Nephron (organoid): ENCODE measurements around the gene DRAM1.
"Not testable (repeated sequence)": the region's sequence is repeated elsewhere in the genome, so short reads cannot be mapped to it uniquely, and the experiment has no call there.

Experiments used
- H3K27ac Mint-ChIP-seq, 3 experiments: 2 replicates each; pipeline ENCODE4 v1.8.0; 2020; ENCODE audit warnings: mixed read lengths in 3 of 3, mild to moderate bottlenecking in 2 of 3, moderate library complexity in 1 of 3
- H3K27me3 Mint-ChIP-seq: 2 replicates; pipeline ENCODE4 v1.8.0; 2021; ENCODE audit warnings: low read depth, mild to moderate bottlenecking, moderate library complexity, mixed read lengths
- H3K36me3 Mint-ChIP-seq: 2 replicates; pipeline ENCODE4 v1.8.0; 2020; ENCODE audit warnings: low read depth, mixed read lengths
- H3K4me1 Mint-ChIP-seq: 2 replicates; pipeline ENCODE4 v1.8.0; 2020; ENCODE audit warnings: mixed read lengths
- H3K4me3 Mint-ChIP-seq, 3 experiments: 2 replicates each; pipeline ENCODE4 v1.8.0; 2020; ENCODE audit warnings: mild to moderate bottlenecking in 3 of 3, mixed read lengths in 3 of 3, moderate library complexity in 2 of 3
- H3K9me3 Mint-ChIP-seq: 2 replicates; pipeline ENCODE4 v1.8.0; 2020; ENCODE audit warnings: mixed read lengths
- CTCF ChIP-seq, 3 experiments: fragments of 200-600 bp; sonication (generic); IDR thresholded peaks; one replicate each; pipeline ENCODE4 v1.5.0; 2021; ENCODE audit warnings: antibody characterized with exemption in 3 of 3; ENCODE audit not compliant: unreplicated experiment in 3 of 3

DRAM1 gene

GRCh38 chr12:101847325-101847724 is 30.1 kb upstream of the DRAM1 start:
- Mint-ChIP-seq H3K27ac (no peak overlapping the region), H3K27me3 (no peaks in the 10 kb centered on the region), H3K4me1 (no peaks in the 10 kb centered on the region), H3K36me3 (no peaks in the 10 kb centered on the region), H3K4me3 (no peak overlapping the region), H3K9me3 (no peaks in the 10 kb centered on the region)
- TF ChIP-seq CTCF (IDR thresholded peaks at IDR 0.05; ENCODE audit: unreplicated experiment in 3 of 3), result no peak

DNA sequence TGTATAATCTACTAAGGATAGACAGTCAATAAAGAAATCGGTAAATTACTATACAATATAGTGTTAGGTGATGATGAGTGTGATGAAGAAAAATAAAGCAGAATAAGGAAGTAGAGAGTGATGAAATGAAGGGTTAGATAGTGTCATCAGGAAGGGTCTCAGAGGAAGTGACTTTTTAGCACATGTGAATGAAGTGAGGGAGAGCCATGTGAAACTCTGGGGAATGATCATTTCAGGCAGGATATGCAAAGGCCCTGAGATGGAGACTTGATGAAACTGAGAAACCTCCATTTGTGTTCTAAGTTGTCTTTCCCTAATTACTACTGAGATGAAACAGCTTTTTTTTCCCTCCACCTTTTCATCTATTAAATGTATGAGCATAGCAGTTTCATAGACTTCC is 27.2 kb upstream of the DRAM1 start:
- no peaks in the 10 kb centered on the region for H3K9me3 Mint-ChIP-seq
- TF ChIP-seq CTCF (IDR thresholded peaks at IDR 0.05; ENCODE audit: unreplicated experiment in 3 of 3), result no peak
- peaks cover 5% of the 10 kb centered on the region for H3K4me1 Mint-ChIP-seq
- no peak overlapping the region for H3K27ac Mint-ChIP-seq
- no peak overlapping the region for H3K4me3 Mint-ChIP-seq
- no peaks in the 10 kb centered on the region for H3K27me3 Mint-ChIP-seq
- H3K36me3 Mint-ChIP-seq, result no peaks in the 10 kb centered on the region

- H3K4me1 Mint-ChIP-seq, result peaks cover 15% of the 10 kb centered on the region
These were observed 24.4 kb upstream of the DRAM1 start for GRCh38 chr12:101852998-101853397.

DNA sequence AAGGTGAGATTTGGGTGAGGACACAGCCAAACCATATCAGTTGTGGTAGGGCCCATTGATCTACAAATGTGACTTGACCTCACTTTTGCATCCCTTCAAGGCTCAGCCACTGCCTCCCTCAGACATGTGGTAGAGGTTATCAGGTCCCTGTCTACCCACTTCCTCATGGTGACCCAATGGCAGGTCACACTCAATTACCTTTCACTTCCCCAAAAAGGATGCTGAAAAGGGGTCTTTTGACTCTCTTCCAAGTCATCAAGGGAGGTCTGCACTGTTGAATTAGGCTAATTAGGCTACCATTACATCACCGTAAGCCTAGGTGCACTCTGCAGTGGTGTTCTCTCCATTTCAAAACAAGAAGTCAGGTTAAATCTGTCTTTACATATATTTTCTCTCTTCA is 22.6 kb upstream of the DRAM1 start:
- Mint-ChIP-seq H3K27me3 (no peaks in the 10 kb centered on the region), H3K9me3 (no peaks in the 10 kb centered on the region), H3K4me1 (peaks cover 15% of the 10 kb centered on the region), H3K27ac (peak overlapping the region; percentile 58 to 97 (median 94)), H3K36me3 (no peaks in the 10 kb centered on the region), H3K4me3 (no peak overlapping the region)
- no peak for TF ChIP-seq CTCF (IDR thresholded peaks at IDR 0.05; ENCODE audit: unreplicated experiment in 3 of 3)

More at GRCh38 chr12:101852998-101853397, 24.4 kb upstream of the DRAM1 start:
- TF ChIP-seq CTCF (IDR thresholded peaks at IDR 0.05; ENCODE audit: unreplicated experiment in 3 of 3), result no peak
- Mint-ChIP-seq H3K27me3 (no peaks in the 10 kb centered on the region), H3K27ac (no peak overlapping the region), H3K4me3 (no peak overlapping the region), H3K9me3 (no peaks in the 10 kb centered on the region), H3K36me3 (no peaks in the 10 kb centered on the region)

GRCh38 chr12:101855364-101855884 is 22.0 kb upstream of the DRAM1 start:
- TF ChIP-seq CTCF (IDR thresholded peaks at IDR 0.05; ENCODE audit: unreplicated experiment in 3 of 3), result no peak

DNA sequence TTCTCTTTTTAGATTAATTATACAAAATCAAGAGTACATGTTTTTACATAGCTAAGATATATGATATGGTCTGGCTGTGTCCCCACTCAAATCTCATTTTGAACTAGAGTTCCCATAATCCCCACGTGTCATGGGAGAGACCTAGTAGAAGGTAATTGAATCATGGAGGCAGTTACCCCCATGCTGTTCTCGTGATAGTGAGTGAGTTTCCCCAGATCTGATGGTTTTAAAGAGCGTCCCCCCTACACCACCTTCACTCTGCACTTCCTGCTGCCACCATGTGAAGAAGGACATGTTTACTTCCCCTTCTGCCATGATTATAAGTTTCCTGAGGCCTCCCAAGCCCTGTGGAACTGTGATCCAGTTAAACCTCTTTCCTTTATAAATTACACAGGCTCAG is 21.4 kb upstream of the DRAM1 start:
- no peak for TF ChIP-seq CTCF (IDR thresholded peaks at IDR 0.05; ENCODE audit: unreplicated experiment in 3 of 3)
- H3K36me3 Mint-ChIP-seq, result no peaks in the 10 kb centered on the region
- peaks cover 15% of the 10 kb centered on the region for H3K4me1 Mint-ChIP-seq
- H3K4me3 Mint-ChIP-seq, result no peak overlapping the region
- H3K27ac Mint-ChIP-seq, result peak overlapping the region; percentile 58 to 97 (median 94)
- no peaks in the 10 kb centered on the region for H3K9me3 Mint-ChIP-seq
- no peaks in the 10 kb centered on the region for H3K27me3 Mint-ChIP-seq

More at GRCh38 chr12:101855364-101855884, 22.0 kb upstream of the DRAM1 start:
- H3K27me3 Mint-ChIP-seq, result no peaks in the 10 kb centered on the region
- peaks cover 15% of the 10 kb centered on the region for H3K4me1 Mint-ChIP-seq
- H3K27ac Mint-ChIP-seq, result peak overlapping the region; percentile 58 to 97 (median 94)
- no peak overlapping the region for H3K4me3 Mint-ChIP-seq
- H3K9me3 Mint-ChIP-seq, result no peaks in the 10 kb centered on the region
- H3K36me3 Mint-ChIP-seq, result no peaks in the 10 kb centered on the region

- peaks cover 15% of the 10 kb centered on the region for H3K4me1 Mint-ChIP-seq
- not testable (repeated sequence) for H3K9me3 Mint-ChIP-seq, H3K36me3 Mint-ChIP-seq, H3K27ac Mint-ChIP-seq, H3K27me3 Mint-ChIP-seq, H3K4me3 Mint-ChIP-seq
These were observed 20.8 kb upstream of the DRAM1 start for GRCh38 chr12:101856614-101857013.
